ENCODE results near the gene ABCG1.

DNA sequence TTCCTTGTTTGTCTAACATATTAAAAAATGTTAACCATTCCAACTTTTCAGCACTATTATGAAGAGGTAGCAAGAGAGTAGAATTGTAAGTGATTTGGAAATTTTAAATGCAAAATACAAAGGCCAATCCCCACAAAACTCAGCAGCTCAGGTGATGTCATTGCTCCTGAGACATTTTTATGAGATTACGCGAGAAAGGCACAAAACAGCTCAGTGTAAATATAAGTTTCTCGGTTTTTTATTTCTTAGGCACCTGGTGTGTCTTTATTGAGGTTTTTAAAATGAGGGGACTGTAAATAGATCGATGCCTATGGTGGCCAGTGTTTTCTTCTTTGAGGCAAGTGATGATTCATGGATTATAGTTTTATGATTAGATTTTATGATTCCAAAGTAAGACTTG lies 6.1 kb downstream of the ABCG1 start:
- TF ChIP-seq EZH2 (IDR thresholded peaks at IDR 0.05; ENCODE audit: low read length, missing control alignments) (no peak), CTCF (conservative IDR thresholded peaks at IDR 0.05 in 1 of 2, IDR thresholded peaks at IDR 0.05 in 1 of 2; ENCODE audit: low read depth in 1 of 2, low read length in 2 of 2) (no peak)
